OCI-LY7 (cell line): ENCODE results near the gene DUS1L. TPM values are rescaled to one million over a fixed set of nuclear protein-coding genes. Genes with fewer than 3 reads are reported as not detected.
"Not testable (repeated sequence)": the region's sequence is repeated elsewhere in the genome, so short reads cannot be mapped to it uniquely, and the experiment has no call there.

Experiments
- BruUV-seq: library from RNA; stranded (reverse); fragments of 400-500 nt; replicated peaks from 2 replicates; lab custom pipeline; 2021; lab: Mats Ljungman, UMichigan
- CTCF ChIA-PET: fragments of 300-600 bp; sonication (Branson Sonifier 250); formaldehyde crosslinking; loops from one replicate; lab custom pipeline; 2022; ENCODE audit warnings: antibody characterized with exemption; ENCODE audit not compliant: unreplicated experiment; lab: Charles Lee
- POLR2A ChIA-PET: fragments of 300-600 bp; sonication (Branson Sonifier 250); formaldehyde crosslinking; loops from one replicate; lab custom pipeline; 2022; ENCODE audit warnings: antibody characterized with exemption; lab: Charles Lee
- DNase-seq: peaks from one replicate; pipeline ENCODE4 v3.0.0-alpha.2; 2015; ENCODE audit warnings: low spot score
- H2AFZ ChIP-seq: fragments of 200-600 bp; sonication (generic), shearing (Covaris generic); 2 replicates; pipeline ENCODE4 v1.6.1; 2014; ENCODE audit warnings: mild to moderate bottlenecking, antibody characterized with exemption, low read length, moderate library complexity
- H3K27ac ChIP-seq: fragments of 200-600 bp; sonication (generic); 2 replicates; pipeline ENCODE4 v1.5.1; 2014; ENCODE audit warnings: mixed run types, low read depth, mild to moderate bottlenecking, moderate library complexity, low read length, inconsistent platforms; ENCODE audit not compliant: poor library complexity, severe bottlenecking
- H3K36me3 ChIP-seq: fragments of 200-600 bp; sonication (generic); 2 replicates; pipeline ENCODE4 v1.6.1; 2014; ENCODE audit warnings: mild to moderate bottlenecking, antibody characterized with exemption, low read length, moderate library complexity, mixed read lengths; ENCODE audit not compliant: insufficient read depth
- H3K4me1 ChIP-seq: fragments of 200-600 bp; sonication (generic); 2 replicates; pipeline ENCODE4 v1.5.1; 2014; ENCODE audit warnings: mild to moderate bottlenecking, low read length; ENCODE audit not compliant: insufficient read depth, poor library complexity, severe bottlenecking
- H3K4me2 ChIP-seq: fragments of 200-600 bp; sonication (generic); 2 replicates; pipeline ENCODE4 v1.6.1; 2014; ENCODE audit warnings: mild to moderate bottlenecking, low read length
- H3K4me3 ChIP-seq: fragments of 200-600 bp; sonication (generic); 2 replicates; pipeline ENCODE4 v1.5.1; 2014; ENCODE audit warnings: mild to moderate bottlenecking, low read depth, low read length; ENCODE audit not compliant: poor library complexity, severe bottlenecking
- H3K79me2 ChIP-seq: fragments of 200-600 bp; sonication (generic); 2 replicates; pipeline ENCODE4 v1.6.1; 2016; ENCODE audit warnings: low read depth, mild to moderate bottlenecking, low read length, moderate library complexity, mixed read lengths; ENCODE audit not compliant: insufficient read depth
- H3K9me2 ChIP-seq: fragments of 200-600 bp; sonication (generic); 2 replicates; pipeline ENCODE4 v1.6.1; 2016; ENCODE audit warnings: mild to moderate bottlenecking, low read length, mixed read lengths; ENCODE audit not compliant: insufficient read depth
- H3K9me3 ChIP-seq: fragments of 200-600 bp; sonication (generic); 2 replicates; pipeline ENCODE4 v1.6.1; 2014; ENCODE audit warnings: mild to moderate bottlenecking, mixed run types, low read length, mixed read lengths
- H4K20me1 ChIP-seq: fragments of 200-600 bp; sonication (generic); 2 replicates; pipeline ENCODE4 v1.6.1; 2014; ENCODE audit warnings: mild to moderate bottlenecking, antibody characterized with exemption, low read length, moderate library complexity, mixed read lengths; ENCODE audit not compliant: insufficient read depth
- CTCF ChIP-seq: fragments of 200-600 bp; sonication (generic); conservative IDR thresholded peaks from 2 replicates; pipeline ENCODE4 v1.5.1; 2014; ENCODE audit warnings: mild to moderate bottlenecking, antibody characterized with exemption, low read length, moderate library complexity, mixed read lengths
- EZH2phosphoT487 ChIP-seq: fragments of 200-600 bp; sonication (generic); IDR thresholded peaks from 2 replicates; pipeline ENCODE4 v1.6.1; 2018; ENCODE audit warnings: low read depth, borderline replicate concordance, mild to moderate bottlenecking, mixed run types, antibody characterized with exemption, low read length, moderate library complexity, mixed read lengths
- intact Hi-C: fragments of 100-400 bp; cut with micrococcal nuclease; formaldehyde crosslinking; loops from one replicate; pipeline ENCODE4 v1.10.0; 2022; ENCODE audit not compliant: unreplicated experiment
- total RNA-seq, 2 experiments: library from RNA; depleted of rRNA in 1 of 2; stranded (reverse); fragments of >200 nt in 1 of 2; shearing (Covaris generic) in 1 of 2; gene quantifications; 2 replicates each; pipeline ENCODE4 v1.2.3, GENCODE V29; 2014 to 2022

The DUS1L gene
- total RNA-seq, 2 experiments from 2014 or later = 320 to 388 TPM

DNA sequence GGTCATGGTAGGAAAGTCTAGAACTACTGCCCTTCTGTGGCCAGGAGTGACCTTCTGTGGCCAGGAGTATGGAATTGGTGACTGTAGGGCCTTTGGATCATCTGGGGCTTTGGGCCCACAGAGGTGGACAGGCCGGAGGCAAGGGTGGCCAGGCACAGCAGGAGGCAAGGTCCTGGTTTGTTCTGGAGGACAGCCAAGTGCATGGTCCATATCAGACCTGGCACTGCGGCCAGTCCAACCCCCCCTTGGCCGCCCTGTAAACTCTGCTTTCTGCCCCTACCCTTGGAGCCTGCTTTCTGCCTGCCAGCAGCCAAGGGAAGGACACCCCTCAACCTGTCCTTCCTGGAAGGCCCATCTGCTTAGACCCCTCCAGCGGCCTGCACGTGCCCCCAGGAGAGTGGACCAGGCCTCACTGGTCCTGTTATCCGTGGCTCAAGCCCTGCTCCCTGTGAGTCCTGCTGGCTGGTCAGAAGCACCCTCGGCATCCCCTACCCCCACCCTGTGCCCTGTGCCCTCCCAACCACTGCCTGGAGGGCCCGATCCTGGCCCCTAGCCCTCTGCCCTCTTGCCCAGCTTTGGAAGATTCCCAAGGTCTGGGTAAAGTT lies 25.8 kb downstream of the DUS1L start:
- Histone ChIP-seq H3K79me2 (no peaks in the 10 kb centered on the region), H2AFZ (no peak overlapping the region), H3K4me2 (no peak overlapping the region), H3K4me3 (no peak overlapping the region), H3K9me2 (no peaks in the 10 kb centered on the region), H3K4me1 (peaks cover 19% of the 10 kb centered on the region), H3K9me3 (no peaks in the 10 kb centered on the region), H4K20me1 (0 out of 2 replicates have a peak, but pooled peaks cover 5% of the 10 kb centered on the region), H3K27ac (no peak overlapping the region), H3K36me3 (no peaks in the 10 kb centered on the region)
- TF ChIP-seq EZH2phosphoT487 (no peak), CTCF (no peak)
- intact Hi-C loops = loop anchor here (5.0 kb wide), 1 partner anchor 167 kb away; the partner anchor contains the start of gene ARHGDIA
- no peak for DNase-seq
- BruUV-seq = no TSS peak
- ChIA-PET POLR2A (interaction anchor here (0.7 kb wide), 1 partner anchor 20 kb away, joined by 3 read pairs; no protein-coding TSS in a partner anchor), CTCF (no interaction called here)

GRCh38 chr17:82038796-82039409 lies 26.7 kb downstream of the DUS1L start:
- H3K4me3 ChIP-seq, CTCF ChIA-PET, H3K9me3 ChIP-seq, H3K36me3 ChIP-seq, BruUV-seq, H4K20me1 ChIP-seq, H3K79me2 ChIP-seq, H2AFZ ChIP-seq, H3K27ac ChIP-seq, H3K9me2 ChIP-seq, H3K4me2 ChIP-seq: not testable (repeated sequence)
- H3K4me1 ChIP-seq = peaks cover 19% of the 10 kb centered on the region
- intact Hi-C loops = loop anchor here (5.0 kb wide), 1 partner anchor 167 kb away; the partner anchor contains the start of gene ARHGDIA
- peak; percentile 41 for DNase-seq
- POLR2A ChIA-PET = interaction anchor here (1.1 to 1.5 kb wide), 2 partner anchors 11 to 27 kb away, joined by 3 read pairs; no protein-coding TSS in a partner anchor

- peak overlapping the region; percentile 92 for H2AFZ ChIP-seq
- H3K9me2 ChIP-seq = no peaks in the 10 kb centered on the region
- no peaks in the 10 kb centered on the region for H3K79me2 ChIP-seq
- H3K9me3 ChIP-seq = no peaks in the 10 kb centered on the region
- H3K4me1 ChIP-seq = peaks cover 19% of the 10 kb centered on the region
- BruUV-seq = no TSS peak
- H3K27ac ChIP-seq = peak overlapping the region; percentile 70
- intact Hi-C loops = loop anchor here (1.0 to 5.0 kb wide), 4 partner anchors 13 to 166 kb away; partner anchors contain the start of genes ARHGDIA, FASN, GPS1 and LRRC45
- no peak for TF ChIP-seq EZH2phosphoT487
- TF ChIP-seq CTCF = no peak
- H3K36me3 ChIP-seq = no peaks in the 10 kb centered on the region
- peak overlapping the region; percentile 92 for H3K4me2 ChIP-seq
- H4K20me1 ChIP-seq = 0 out of 2 replicates have a peak, but pooled peaks cover 5% of the 10 kb centered on the region
- no peak for DNase-seq
- CTCF ChIA-PET = interaction anchor here (0.7 to 1.1 kb wide), 9 partner anchors 12 to 437 kb away, joined by 3 to 19 read pairs (median 4); partner anchors contain the start of genes CENPX and LRRC45
- POLR2A ChIA-PET = interaction anchor here (0.6 to 1.5 kb wide), 14 partner anchors 12 to 372 kb away, joined by 3 to 9 read pairs (median 4); partner anchors contain the start of genes CENPX, LRRC45 and MAFG
- H3K4me3 ChIP-seq = peak overlapping the region; percentile 72
Observed at GRCh38 chr17:82037889-82038195, 27.8 kb downstream of the DUS1L start.
